Measurements from ENCODE around the gene PYDC2.

Gene PYDC2

GRCh38 chr3:191461113-191461595 is at the start of gene PYDC2:
Gene PYDC2 (plus strand): TSS chr3:191461163. CDS start chr3:191461163, 0 bp downstream.
- DNase-seq (ENCODE audit: low read depth) = no peak

GRCh38 chr3:191412759-191413158 is 48.2 kb upstream of the PYDC2 start:
- no peak for DNase-seq (ENCODE audit: low read depth)

- no peak for DNase-seq (ENCODE audit: low read depth)
Observed at GRCh38 chr3:191414286-191414685, 46.7 kb upstream of the PYDC2 start.

GRCh38 chr3:191414732-191415131 is 46.2 kb upstream of the PYDC2 start:
- DNase-seq (ENCODE audit: low read depth) = no peak

GRCh38 chr3:191415566-191415965 is 45.4 kb upstream of the PYDC2 start:
- no peak for DNase-seq (ENCODE audit: low read depth)

- DNase-seq (ENCODE audit: low read depth) = no peak
Observed at GRCh38 chr3:191417457-191417729, 43.6 kb upstream of the PYDC2 start.

- no peak for DNase-seq (ENCODE audit: low read depth)
Observed at GRCh38 chr3:191420771-191421170, 40.2 kb upstream of the PYDC2 start.

GRCh38 chr3:191424881-191425280 is 36.1 kb upstream of the PYDC2 start:
- DNase-seq (ENCODE audit: low read depth) = no peak

- no peak for DNase-seq (ENCODE audit: low read depth)
Observed at GRCh38 chr3:191425322-191425734, 35.6 kb upstream of the PYDC2 start.

- no peak for DNase-seq (ENCODE audit: low read depth)
Observed at GRCh38 chr3:191426311-191426710, 34.7 kb upstream of the PYDC2 start.

GRCh38 chr3:191428177-191428576 is 32.8 kb upstream of the PYDC2 start:
- no peak for DNase-seq (ENCODE audit: low read depth)

GRCh38 chr3:191430103-191430502 is 30.9 kb upstream of the PYDC2 start:
- DNase-seq (ENCODE audit: low read depth) = no peak

- no peak for DNase-seq (ENCODE audit: low read depth)
Observed at GRCh38 chr3:191431160-191431822, 29.7 kb upstream of the PYDC2 start.

GRCh38 chr3:191432162-191432561 is 28.8 kb upstream of the PYDC2 start:
- DNase-seq (ENCODE audit: low read depth) = no peak

GRCh38 chr3:191434024-191434423 is 26.9 kb upstream of the PYDC2 start:
- no peak for DNase-seq (ENCODE audit: low read depth)

GRCh38 chr3:191435981-191436380 is 25.0 kb upstream of the PYDC2 start:
- no peak for DNase-seq (ENCODE audit: low read depth)

GRCh38 chr3:191438150-191438814 is 22.7 kb upstream of the PYDC2 start:
- no peak for DNase-seq (ENCODE audit: low read depth)

- no peak for DNase-seq (ENCODE audit: low read depth)
Observed at GRCh38 chr3:191440532-191440931, 20.4 kb upstream of the PYDC2 start.

GRCh38 chr3:191441687-191442086 is 19.3 kb upstream of the PYDC2 start:
- no peak for DNase-seq (ENCODE audit: low read depth)

- DNase-seq (ENCODE audit: low read depth) = no peak
Observed at GRCh38 chr3:191444569-191444968, 16.4 kb upstream of the PYDC2 start.

GRCh38 chr3:191449256-191449655 is 11.7 kb upstream of the PYDC2 start:
- DNase-seq (ENCODE audit: low read depth) = no peak

- no peak for DNase-seq (ENCODE audit: low read depth)
Observed at GRCh38 chr3:191455257-191455952, 5.6 kb upstream of the PYDC2 start.

- DNase-seq (ENCODE audit: low read depth) = no peak
Observed at GRCh38 chr3:191460360-191460759, 603 bp upstream of the PYDC2 start.
